HepG2 (cell line): ENCODE measurements around the gene CPEB4. TPM values are rescaled to one million over a fixed set of nuclear protein-coding genes. Genes with fewer than 3 reads are reported as not detected.
A peak's percentile ranks its signal among the peaks of the same experiment; 100 is the strongest.

Source experiments
- FOXK1 ChIP-seq: sonication (generic); formaldehyde crosslinking; IDR thresholded peaks from 2 replicates; pipeline ENCODE4 v1.4.0; 2020; ENCODE audit warnings: low read depth, missing genetic modification reagents, borderline replicate concordance
- GTF3A ChIP-seq: sonication (generic); formaldehyde crosslinking; conservative IDR thresholded peaks from 2 replicates; pipeline ENCODE4 v1.4.0; 2020; ENCODE audit warnings: mild to moderate bottlenecking, missing genetic modification reagents
- HES4 ChIP-seq: sonication (generic); formaldehyde crosslinking; IDR thresholded peaks from 2 replicates; pipeline ENCODE4 v1.9.0; 2021; ENCODE audit warnings: mild to moderate bottlenecking, missing genetic modification reagents, borderline replicate concordance
- MAZ ChIP-seq, 2 experiments: sonication (generic) in 1 of 2; formaldehyde crosslinking in 1 of 2; IDR thresholded peaks; 2 replicates each; pipeline versions ENCODE4 v1.5.0 to v1.6.1; 2012 to 2020; ENCODE audit warnings: low read depth in 2 of 2, mild to moderate bottlenecking in 2 of 2, borderline replicate concordance in 1 of 2, improper control_type of control experiment in 1 of 2, low read length in 1 of 2, missing genetic modification reagents in 1 of 2, moderate library complexity in 1 of 2
- MXD4 ChIP-seq: IDR thresholded peaks from 2 replicates; pipeline ENCODE4 v1.6.1; 2016; ENCODE audit warnings: mild to moderate bottlenecking, missing biosample characterization, missing genetic modification reagents
- POLR2AphosphoS2 ChIP-seq: IDR thresholded peaks from 2 replicates; pipeline ENCODE4 v1.6.1; 2011; ENCODE audit warnings: low read depth, low read length, improper control_type of control experiment
- RARA ChIP-seq: IDR thresholded peaks from 2 replicates; pipeline ENCODE4 v1.6.1; 2016; ENCODE audit warnings: missing genetic modification reagents, missing compliant biosample characterization
- RNF2 ChIP-seq: fragments of 450-650 bp; conservative IDR thresholded peaks from 2 replicates; pipeline ENCODE4 v1.6.1; 2016; ENCODE audit warnings: low read depth
- SMAD9 ChIP-seq: sonication (generic); formaldehyde crosslinking; IDR thresholded peaks from 2 replicates; pipeline ENCODE4 v1.5.1; 2020; ENCODE audit warnings: mild to moderate bottlenecking, missing genetic modification reagents
- SP140L ChIP-seq: sonication (generic); formaldehyde crosslinking; IDR thresholded peaks from 2 replicates; pipeline ENCODE4 v1.4.0; 2020; ENCODE audit warnings: missing genetic modification reagents, borderline replicate concordance
- ZBTB38 ChIP-seq: sonication (generic); formaldehyde crosslinking; IDR thresholded peaks from 2 replicates; pipeline ENCODE4 v1.5.1; 2020; ENCODE audit warnings: mild to moderate bottlenecking, missing genetic modification reagents
- ZNF138 ChIP-seq: sonication (generic); formaldehyde crosslinking; IDR thresholded peaks from 2 replicates; pipeline ENCODE4 v1.5.0; 2020; ENCODE audit warnings: mild to moderate bottlenecking, low read depth, missing genetic modification reagents
- ZNF616 ChIP-seq: sonication (generic); formaldehyde crosslinking; IDR thresholded peaks from 2 replicates; pipeline ENCODE4 v1.5.0; 2020; ENCODE audit warnings: low read depth, mild to moderate bottlenecking, missing genetic modification reagents
- ZNF619 ChIP-seq: sonication (generic); formaldehyde crosslinking; IDR thresholded peaks from 2 replicates; pipeline ENCODE4 v1.4.0; 2020; ENCODE audit warnings: mild to moderate bottlenecking, missing genetic modification reagents
- ZSCAN31 ChIP-seq: sonication (generic); formaldehyde crosslinking; IDR thresholded peaks from 2 replicates; pipeline ENCODE4 v1.5.0; 2020; ENCODE audit warnings: low read depth, mild to moderate bottlenecking, missing genetic modification reagents
- polyA plus RNA-seq, 8 experiments: library from polyadenylated mRNA; depleted of rRNA in 3 of 8; stranded (reverse) in 7 of 8; unstranded in 1 of 8; fragments of >200 nt; fragmentation: Illumina TruSeq in 4 of 8; extraction: Trizol in 4 of 8; gene quantifications; 2 replicates each; pipeline versions ENCODE4 v1.2.1 to v1.2.3, GENCODE V29; 2011 to 2016; ENCODE audit warnings: low read depth in 4 of 8, missing spikeins in 1 of 8, mixed read lengths in 1 of 8; ENCODE audit not compliant: insufficient read depth in 1 of 8
- total RNA-seq, 5 experiments: library from RNA; depleted of rRNA; stranded (reverse); fragments of >200 nt; fragmentation: Illumina TruSeq; extraction: Trizol; gene quantifications; 2 replicates each; pipeline ENCODE4 v1.2.3, GENCODE V29; 2016; ENCODE audit warnings: low read depth in 1 of 5
- TF ChIP-seq, protein P1 (sequence below): sonication (generic); formaldehyde crosslinking; IDR thresholded peaks from 2 replicates; pipeline ENCODE4 v1.4.0; 2020; ENCODE audit warnings: missing genetic modification reagents, mild to moderate bottlenecking, borderline replicate concordance
- TF ChIP-seq, protein P2 (sequence below): sonication (generic); formaldehyde crosslinking; IDR thresholded peaks from 2 replicates; pipeline ENCODE4 v1.5.0; 2020; ENCODE audit warnings: missing genetic modification reagents
- TF ChIP-seq, protein P3 (sequence below): sonication (generic); formaldehyde crosslinking; IDR thresholded peaks from 2 replicates; pipeline ENCODE4 v1.4.0; 2020; ENCODE audit warnings: mild to moderate bottlenecking, low read depth, missing genetic modification reagents
- TF ChIP-seq, protein P4 (sequence below): sonication (generic); formaldehyde crosslinking; IDR thresholded peaks from 2 replicates; pipeline ENCODE4 v1.8.1; 2023; ENCODE audit warnings: mild to moderate bottlenecking, missing genetic modification reagents, borderline replicate concordance
- TF ChIP-seq, protein P5 (sequence below): IDR thresholded peaks from 2 replicates; pipeline ENCODE4 v1.6.1; 2018; ENCODE audit warnings: missing genetic modification reagents, mild to moderate bottlenecking, missing compliant biosample characterization
- TF ChIP-seq, protein P6 (sequence below): sonication (generic); formaldehyde crosslinking; IDR thresholded peaks from 2 replicates; pipeline ENCODE4 v1.9.0; 2022; ENCODE audit warnings: missing genetic modification reagents, mild to moderate bottlenecking, borderline replicate concordance

Gene CPEB4
- total and polyA plus RNA-seq, 2 of the 13 experiments (the other 11 are each of a cell fraction or from before 2014, with no cell fraction given) = 7.7 to 26.7 TPM

DNA sequence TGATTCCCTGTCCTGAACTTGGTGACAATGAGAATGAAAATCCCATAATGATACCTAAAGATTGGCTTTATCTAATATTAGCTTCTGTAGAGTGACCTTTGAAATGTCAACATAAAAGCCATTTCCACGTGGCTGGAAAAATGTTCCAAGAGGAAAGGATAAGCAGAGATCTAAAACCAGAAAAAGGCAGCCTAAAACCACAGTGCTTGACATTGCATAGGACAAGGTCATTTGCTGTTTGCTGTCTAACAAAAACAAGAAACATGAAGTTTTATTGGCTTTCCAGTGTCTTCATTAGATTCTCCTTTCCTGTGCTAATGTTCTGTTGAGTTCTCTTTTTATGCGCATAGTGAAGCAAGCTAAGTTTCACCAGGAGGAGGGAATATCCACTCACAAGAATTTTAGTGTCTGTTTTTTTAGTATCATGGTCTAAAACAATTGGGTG lies 44.6 kb downstream of the CPEB4 start (continued):
- TF ChIP-seq, protein P1, sequence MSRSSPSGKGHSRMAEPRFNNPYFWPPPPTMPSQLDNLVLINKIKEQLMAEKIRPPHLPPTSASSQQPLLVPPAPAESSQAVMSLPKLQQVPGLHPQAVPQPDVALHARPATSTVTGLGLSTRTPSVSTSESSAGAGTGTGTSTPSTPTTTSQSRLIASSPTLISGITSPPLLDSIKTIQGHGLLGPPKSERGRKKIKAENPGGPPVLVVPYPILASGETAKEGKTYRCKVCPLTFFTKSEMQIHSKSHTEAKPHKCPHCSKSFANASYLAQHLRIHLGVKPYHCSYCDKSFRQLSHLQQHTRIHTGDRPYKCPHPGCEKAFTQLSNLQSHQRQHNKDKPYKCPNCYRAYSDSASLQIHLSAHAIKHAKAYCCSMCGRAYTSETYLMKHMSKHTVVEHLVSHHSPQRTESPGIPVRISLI (CRISPR knock-in tag) = 0 out of 2 replicates have a peak, but pooled peaks have one; percentile 24
- TF ChIP-seq RARA (CRISPR knock-in tag) = peak; percentile 92
- TF ChIP-seq, protein P2, sequence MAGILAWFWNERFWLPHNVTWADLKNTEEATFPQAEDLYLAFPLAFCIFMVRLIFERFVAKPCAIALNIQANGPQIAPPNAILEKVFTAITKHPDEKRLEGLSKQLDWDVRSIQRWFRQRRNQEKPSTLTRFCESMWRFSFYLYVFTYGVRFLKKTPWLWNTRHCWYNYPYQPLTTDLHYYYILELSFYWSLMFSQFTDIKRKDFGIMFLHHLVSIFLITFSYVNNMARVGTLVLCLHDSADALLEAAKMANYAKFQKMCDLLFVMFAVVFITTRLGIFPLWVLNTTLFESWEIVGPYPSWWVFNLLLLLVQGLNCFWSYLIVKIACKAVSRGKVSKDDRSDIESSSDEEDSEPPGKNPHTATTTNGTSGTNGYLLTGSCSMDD (CRISPR knock-in tag) = no peak
- TF ChIP-seq FOXK1 (CRISPR knock-in tag) = peak; percentile 80; the same call in 1 of the 2 replicates
- TF ChIP-seq SP140L (CRISPR knock-in tag) = 0 out of 2 replicates have a peak, but pooled peaks have one; percentile 75
- TF ChIP-seq SMAD9 (CRISPR knock-in tag) = no peak
- TF ChIP-seq, protein P3, sequence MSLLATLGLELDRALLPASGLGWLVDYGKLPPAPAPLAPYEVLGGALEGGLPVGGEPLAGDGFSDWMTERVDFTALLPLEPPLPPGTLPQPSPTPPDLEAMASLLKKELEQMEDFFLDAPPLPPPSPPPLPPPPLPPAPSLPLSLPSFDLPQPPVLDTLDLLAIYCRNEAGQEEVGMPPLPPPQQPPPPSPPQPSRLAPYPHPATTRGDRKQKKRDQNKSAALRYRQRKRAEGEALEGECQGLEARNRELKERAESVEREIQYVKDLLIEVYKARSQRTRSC = no peak
- no peak for TF ChIP-seq ZNF138 (CRISPR knock-in tag)
- no peak for TF ChIP-seq HES4
- TF ChIP-seq ZNF619 = no peak
- no peak for TF ChIP-seq POLR2AphosphoS2
- TF ChIP-seq GTF3A (CRISPR knock-in tag) = no peak
- no peak for TF ChIP-seq RNF2
- TF ChIP-seq, protein P4, sequence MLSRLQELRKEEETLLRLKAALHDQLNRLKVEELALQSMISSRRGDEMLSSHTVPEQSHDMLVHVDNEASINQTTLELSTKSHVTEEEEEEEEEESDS (CRISPR knock-in tag) = no peak
- TF ChIP-seq, protein P5, sequence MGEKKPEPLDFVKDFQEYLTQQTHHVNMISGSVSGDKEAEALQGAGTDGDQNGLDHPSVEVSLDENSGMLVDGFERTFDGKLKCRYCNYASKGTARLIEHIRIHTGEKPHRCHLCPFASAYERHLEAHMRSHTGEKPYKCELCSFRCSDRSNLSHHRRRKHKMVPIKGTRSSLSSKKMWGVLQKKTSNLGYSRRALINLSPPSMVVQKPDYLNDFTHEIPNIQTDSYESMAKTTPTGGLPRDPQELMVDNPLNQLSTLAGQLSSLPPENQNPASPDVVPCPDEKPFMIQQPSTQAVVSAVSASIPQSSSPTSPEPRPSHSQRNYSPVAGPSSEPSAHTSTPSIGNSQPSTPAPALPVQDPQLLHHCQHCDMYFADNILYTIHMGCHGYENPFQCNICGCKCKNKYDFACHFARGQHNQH (CRISPR knock-in tag) = peak; percentile 81
- TF ChIP-seq ZBTB38 (CRISPR knock-in tag) = no peak
- TF ChIP-seq, protein P6, sequence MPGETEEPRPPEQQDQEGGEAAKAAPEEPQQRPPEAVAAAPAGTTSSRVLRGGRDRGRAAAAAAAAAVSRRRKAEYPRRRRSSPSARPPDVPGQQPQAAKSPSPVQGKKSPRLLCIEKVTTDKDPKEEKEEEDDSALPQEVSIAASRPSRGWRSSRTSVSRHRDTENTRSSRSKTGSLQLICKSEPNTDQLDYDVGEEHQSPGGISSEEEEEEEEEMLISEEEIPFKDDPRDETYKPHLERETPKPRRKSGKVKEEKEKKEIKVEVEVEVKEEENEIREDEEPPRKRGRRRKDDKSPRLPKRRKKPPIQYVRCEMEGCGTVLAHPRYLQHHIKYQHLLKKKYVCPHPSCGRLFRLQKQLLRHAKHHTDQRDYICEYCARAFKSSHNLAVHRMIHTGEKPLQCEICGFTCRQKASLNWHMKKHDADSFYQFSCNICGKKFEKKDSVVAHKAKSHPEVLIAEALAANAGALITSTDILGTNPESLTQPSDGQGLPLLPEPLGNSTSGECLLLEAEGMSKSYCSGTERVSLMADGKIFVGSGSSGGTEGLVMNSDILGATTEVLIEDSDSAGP = no peak
- no peak for TF ChIP-seq MAZ (IDR thresholded peaks at IDR 0.05; ENCODE audit: borderline replicate concordance, low read depth, low read length)
- no peak for TF ChIP-seq MAZ (CRISPR knock-in tag; IDR thresholded peaks at IDR 0.05; ENCODE audit: low read depth)
- TF ChIP-seq MXD4 = peak; percentile 57; the same call in 1 of the 2 replicates
- no peak for TF ChIP-seq ZSCAN31 (CRISPR knock-in tag)
- TF ChIP-seq ZNF616 = no peak
